Upper lobe of left lung (tissue), 4 donors: ENCODE measurements around the gene RUFY1.

Source experiments
- CTCF ChIP-seq, 6 experiments: fragments of 450-650 bp in 4 of 6; fragments of 200-600 bp in 2 of 6; sonication (generic) in 2 of 6; IDR thresholded peaks; one replicate each; pipeline ENCODE4 v1.5.1; 2016 to 2019; ENCODE audit warnings: antibody characterized with exemption in 6 of 6
- EP300 ChIP-seq, 4 donors: sonication (generic); formaldehyde crosslinking; IDR thresholded peaks; one replicate each; pipeline ENCODE4 v1.5.1; 2017; ENCODE audit warnings: antibody characterized with exemption in 4 of 4, control low read depth in 2 of 4
- POLR2AphosphoS5 ChIP-seq, 2 donors: sonication (generic); formaldehyde crosslinking; IDR thresholded peaks; one replicate each; pipeline ENCODE4 v1.5.1; 2017; ENCODE audit warnings: antibody characterized with exemption in 2 of 2

- TF ChIP-seq EP300 (IDR thresholded peaks at IDR 0.05), result no peak
- TF ChIP-seq CTCF (IDR thresholded peaks at IDR 0.05), result no peak
- no peak for TF ChIP-seq POLR2AphosphoS5 (IDR thresholded peaks at IDR 0.05)
Measured at GRCh38 chr5:179613460-179614071, 63.2 kb downstream of the RUFY1 start.
